HepG2 (cell line): ENCODE results near the gene ZNF341. TPM values are rescaled to one million over a fixed set of nuclear protein-coding genes. Genes with fewer than 3 reads are reported as not detected.

ENCODE experiments used
- ADNP ChIP-seq: sonication (generic); formaldehyde crosslinking; IDR thresholded peaks from 2 replicates; pipeline ENCODE4 v1.4.0; 2020; ENCODE audit warnings: missing genetic modification reagents
- CREB1 ChIP-seq, 2 experiments: fragments of 450-650 bp in 1 of 2; IDR thresholded peaks; 2 replicates each; pipeline ENCODE4 v1.6.1; 2016 to 2017; ENCODE audit warnings: control low read depth in 1 of 2, mild to moderate bottlenecking in 1 of 2, missing compliant biosample characterization in 1 of 2, missing genetic modification characterization in 1 of 2
- EP300 ChIP-seq, 3 experiments: sonication (generic) in 1 of 3; formaldehyde crosslinking in 1 of 3; IDR thresholded peaks; 2 replicates each; pipeline versions ENCODE4 v1.5.1 to v1.6.1; 2011 to 2020; ENCODE audit warnings: low read depth in 2 of 3, low read length in 2 of 3, borderline replicate concordance in 1 of 3, improper control_type of control experiment in 1 of 3, mild to moderate bottlenecking in 1 of 3, missing genetic modification reagents in 1 of 3, moderate library complexity in 1 of 3
- ERF ChIP-seq: IDR thresholded peaks from 2 replicates; pipeline ENCODE4 v1.6.1; 2018; ENCODE audit warnings: missing biosample characterization, missing genetic modification reagents
- FLYWCH1 ChIP-seq: sonication (generic); formaldehyde crosslinking; IDR thresholded peaks from 2 replicates; pipeline ENCODE4 v1.8.1; 2023; ENCODE audit warnings: mild to moderate bottlenecking, missing genetic modification reagents
- FOXC1 ChIP-seq: sonication (generic); formaldehyde crosslinking; IDR thresholded peaks from 2 replicates; pipeline ENCODE4 v1.8.0; 2022; ENCODE audit warnings: mild to moderate bottlenecking, missing genetic modification reagents, borderline replicate concordance
- FOXK2 ChIP-seq: fragments of 450-650 bp; IDR thresholded peaks from 2 replicates; pipeline ENCODE4 v1.6.1; 2016
- NAIF1 ChIP-seq: sonication (generic); formaldehyde crosslinking; IDR thresholded peaks from 2 replicates; pipeline ENCODE4 v1.5.0; 2020; ENCODE audit warnings: mild to moderate bottlenecking, missing genetic modification reagents, borderline replicate concordance
- NFYB ChIP-seq: sonication (generic); formaldehyde crosslinking; IDR thresholded peaks from 2 replicates; pipeline ENCODE4 v1.4.0; 2020; ENCODE audit warnings: missing genetic modification reagents
- PTBP1 ChIP-seq: fragments of 200-400 bp; formaldehyde crosslinking; IDR thresholded peaks from 2 replicates; pipeline ENCODE4 v1.6.1; 2018; ENCODE audit warnings: low read length, low read depth; ENCODE audit not compliant: poor library complexity, severe bottlenecking
- RBAK ChIP-seq: sonication (generic); formaldehyde crosslinking; IDR thresholded peaks from 2 replicates; pipeline ENCODE4 v1.5.1; 2020; ENCODE audit warnings: mild to moderate bottlenecking, missing genetic modification reagents
- ZNF10 ChIP-seq: sonication (generic); formaldehyde crosslinking; IDR thresholded peaks from 2 replicates; pipeline ENCODE4 v1.4.0; 2020; ENCODE audit warnings: mild to moderate bottlenecking, low read depth, missing genetic modification reagents, borderline replicate concordance
- ZNF17 ChIP-seq: sonication (generic); formaldehyde crosslinking; IDR thresholded peaks from 2 replicates; pipeline ENCODE4 v1.5.0; 2020; ENCODE audit warnings: mild to moderate bottlenecking, missing genetic modification reagents
- ZNF232 ChIP-seq: sonication (generic); formaldehyde crosslinking; IDR thresholded peaks from 2 replicates; pipeline ENCODE4 v1.4.0; 2020; ENCODE audit warnings: missing genetic modification reagents, borderline replicate concordance
- ZNF30 ChIP-seq: sonication (generic); formaldehyde crosslinking; IDR thresholded peaks from 2 replicates; pipeline ENCODE4 v1.5.0; 2020; ENCODE audit warnings: mild to moderate bottlenecking, missing genetic modification reagents
- ZNF546 ChIP-seq: sonication (generic); formaldehyde crosslinking; conservative IDR thresholded peaks from 2 replicates; pipeline ENCODE4 v1.8.1; 2023; ENCODE audit warnings: mild to moderate bottlenecking, missing genetic modification reagents
- ZSCAN20 ChIP-seq: sonication (generic); formaldehyde crosslinking; IDR thresholded peaks from 2 replicates; pipeline ENCODE4 v1.4.0; 2020; ENCODE audit warnings: missing genetic modification reagents, mild to moderate bottlenecking, borderline replicate concordance
- polyA plus RNA-seq, 8 experiments: library from polyadenylated mRNA; depleted of rRNA in 3 of 8; stranded (reverse) in 7 of 8; unstranded in 1 of 8; fragments of >200 nt; fragmentation: Illumina TruSeq in 4 of 8; extraction: Trizol in 4 of 8; gene quantifications; 2 replicates each; pipeline versions ENCODE4 v1.2.1 to v1.2.3, GENCODE V29; 2011 to 2016; ENCODE audit warnings: low read depth in 4 of 8, missing spikeins in 1 of 8, mixed read lengths in 1 of 8; ENCODE audit not compliant: insufficient read depth in 1 of 8
- total RNA-seq, 5 experiments: library from RNA; depleted of rRNA; stranded (reverse); fragments of >200 nt; fragmentation: Illumina TruSeq; extraction: Trizol; gene quantifications; 2 replicates each; pipeline ENCODE4 v1.2.3, GENCODE V29; 2016; ENCODE audit warnings: low read depth in 1 of 5
- TF ChIP-seq, protein P1 (sequence below): sonication (generic); formaldehyde crosslinking; IDR thresholded peaks from 2 replicates; pipeline ENCODE4 v1.8.1; 2023; ENCODE audit warnings: mild to moderate bottlenecking, inconsistent platforms, moderate library complexity, missing genetic modification reagents, borderline replicate concordance
- TF ChIP-seq, protein P2 (sequence below): sonication (generic); formaldehyde crosslinking; IDR thresholded peaks from 2 replicates; pipeline ENCODE4 v1.4.0; 2020; ENCODE audit warnings: missing genetic modification reagents
- TF ChIP-seq, protein P3 (sequence below): sonication (generic); formaldehyde crosslinking; IDR thresholded peaks from 2 replicates; pipeline ENCODE4 v1.4.0; 2020; ENCODE audit warnings: missing genetic modification reagents
- TF ChIP-seq, protein P4 (sequence below): sonication (generic); formaldehyde crosslinking; conservative IDR thresholded peaks from 2 replicates; pipeline ENCODE4 v1.8.1; 2023; ENCODE audit warnings: missing genetic modification reagents

The ZNF341 gene
- total and polyA plus RNA-seq, 2 of the 13 experiments (the other 11 are each of a cell fraction or from before 2014, with no cell fraction given) = 1.1 to 2.2 TPM

DNA sequence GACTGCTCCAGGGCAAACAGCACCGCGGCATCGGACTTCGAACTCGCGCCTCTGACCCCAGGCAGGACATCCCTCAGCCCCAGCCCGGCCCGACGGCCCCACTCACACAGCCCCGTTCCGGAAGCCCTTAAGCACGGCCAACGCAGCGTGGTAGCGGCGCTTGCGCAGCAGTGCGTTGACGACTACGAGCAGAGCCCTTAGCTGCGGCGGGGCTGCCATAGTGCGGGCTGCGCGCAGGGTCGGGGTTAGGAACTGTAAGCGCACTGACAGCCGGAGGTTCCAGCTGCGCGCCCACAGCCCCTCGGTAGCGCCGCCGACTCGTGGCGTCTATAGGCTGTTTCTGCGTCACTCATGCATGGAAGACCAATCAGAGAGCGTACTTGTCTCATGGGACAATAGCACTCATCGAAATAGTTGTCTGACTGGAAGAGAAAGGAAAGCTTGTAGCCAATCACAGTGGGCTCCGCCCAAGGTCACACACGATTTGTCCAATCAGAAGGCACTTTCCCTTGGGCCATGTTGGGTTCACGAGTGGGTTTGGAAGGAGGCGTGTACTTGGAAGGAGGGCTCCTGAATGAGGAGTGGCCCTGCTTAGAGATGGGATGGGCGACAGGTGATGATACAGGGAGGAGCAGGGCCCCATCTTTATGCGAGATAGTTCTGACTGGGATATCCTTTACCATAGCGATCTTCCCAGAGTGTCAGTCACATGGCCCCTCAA, 11.6 kb upstream of the ZNF341 start, which contains the start of gene PXMP4 (continued):
- TF ChIP-seq, protein P1, sequence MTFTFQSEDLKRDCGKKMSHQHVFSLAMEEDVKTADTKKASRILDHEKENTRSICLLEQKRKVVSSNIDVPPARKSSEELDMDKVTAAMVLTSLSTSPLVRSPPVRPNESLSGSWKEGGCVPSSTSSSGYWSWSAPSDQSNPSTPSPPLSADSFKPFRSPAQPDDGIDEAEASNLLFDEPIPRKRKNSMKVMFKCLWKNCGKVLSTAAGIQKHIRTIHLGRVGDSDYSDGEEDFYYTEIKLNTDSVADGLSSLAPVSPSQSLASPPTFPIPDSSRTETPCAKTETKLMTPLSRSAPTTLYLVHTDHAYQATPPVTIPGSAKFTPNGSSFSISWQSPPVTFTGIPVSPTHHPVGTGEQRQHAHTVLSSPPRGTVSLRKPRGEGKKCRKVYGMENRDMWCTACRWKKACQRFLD (CRISPR knock-in tag) = no peak
- 0 out of 2 replicates have a peak, but pooled peaks have one; percentile 50 for TF ChIP-seq ZNF30 (CRISPR knock-in tag)
- TF ChIP-seq FOXC1 (CRISPR knock-in tag) = no peak
- TF ChIP-seq ZSCAN20 (CRISPR knock-in tag) = no peak
- TF ChIP-seq ADNP (CRISPR knock-in tag) = 0 out of 2 replicates have a peak, but pooled peaks have one; percentile 7
- TF ChIP-seq ZNF232 = no peak
- no peak for TF ChIP-seq ZNF10
- TF ChIP-seq, protein P2, sequence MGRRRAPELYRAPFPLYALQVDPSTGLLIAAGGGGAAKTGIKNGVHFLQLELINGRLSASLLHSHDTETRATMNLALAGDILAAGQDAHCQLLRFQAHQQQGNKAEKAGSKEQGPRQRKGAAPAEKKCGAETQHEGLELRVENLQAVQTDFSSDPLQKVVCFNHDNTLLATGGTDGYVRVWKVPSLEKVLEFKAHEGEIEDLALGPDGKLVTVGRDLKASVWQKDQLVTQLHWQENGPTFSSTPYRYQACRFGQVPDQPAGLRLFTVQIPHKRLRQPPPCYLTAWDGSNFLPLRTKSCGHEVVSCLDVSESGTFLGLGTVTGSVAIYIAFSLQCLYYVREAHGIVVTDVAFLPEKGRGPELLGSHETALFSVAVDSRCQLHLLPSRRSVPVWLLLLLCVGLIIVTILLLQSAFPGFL (CRISPR knock-in tag) = no peak
- no peak for TF ChIP-seq ZNF546 (CRISPR knock-in tag)
- no peak for TF ChIP-seq ZNF17 (CRISPR knock-in tag)
- no peak for TF ChIP-seq RBAK (CRISPR knock-in tag)
- no peak for TF ChIP-seq EP300 (IDR thresholded peaks at IDR 0.05; ENCODE audit: low read depth in 2 of 2, low read length in 2 of 2)
- TF ChIP-seq EP300 (CRISPR knock-in tag; IDR thresholded peaks at IDR 0.05; ENCODE audit: borderline replicate concordance) = no peak
- no peak for TF ChIP-seq CREB1 (IDR thresholded peaks at IDR 0.05)
- TF ChIP-seq CREB1 (CRISPR knock-in tag; IDR thresholded peaks at IDR 0.05) = no peak
- no peak for TF ChIP-seq NAIF1 (CRISPR knock-in tag)
- TF ChIP-seq, protein P3, sequence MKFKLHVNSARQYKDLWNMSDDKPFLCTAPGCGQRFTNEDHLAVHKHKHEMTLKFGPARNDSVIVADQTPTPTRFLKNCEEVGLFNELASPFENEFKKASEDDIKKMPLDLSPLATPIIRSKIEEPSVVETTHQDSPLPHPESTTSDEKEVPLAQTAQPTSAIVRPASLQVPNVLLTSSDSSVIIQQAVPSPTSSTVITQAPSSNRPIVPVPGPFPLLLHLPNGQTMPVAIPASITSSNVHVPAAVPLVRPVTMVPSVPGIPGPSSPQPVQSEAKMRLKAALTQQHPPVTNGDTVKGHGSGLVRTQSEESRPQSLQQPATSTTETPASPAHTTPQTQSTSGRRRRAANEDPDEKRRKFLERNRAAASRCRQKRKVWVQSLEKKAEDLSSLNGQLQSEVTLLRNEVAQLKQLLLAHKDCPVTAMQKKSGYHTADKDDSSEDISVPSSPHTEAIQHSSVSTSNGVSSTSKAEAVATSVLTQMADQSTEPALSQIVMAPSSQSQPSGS = no peak
- TF ChIP-seq FLYWCH1 (CRISPR knock-in tag) = no peak
- peak; percentile 59 for TF ChIP-seq NFYB (CRISPR knock-in tag)
- TF ChIP-seq PTBP1 = no peak
- TF ChIP-seq, protein P4, sequence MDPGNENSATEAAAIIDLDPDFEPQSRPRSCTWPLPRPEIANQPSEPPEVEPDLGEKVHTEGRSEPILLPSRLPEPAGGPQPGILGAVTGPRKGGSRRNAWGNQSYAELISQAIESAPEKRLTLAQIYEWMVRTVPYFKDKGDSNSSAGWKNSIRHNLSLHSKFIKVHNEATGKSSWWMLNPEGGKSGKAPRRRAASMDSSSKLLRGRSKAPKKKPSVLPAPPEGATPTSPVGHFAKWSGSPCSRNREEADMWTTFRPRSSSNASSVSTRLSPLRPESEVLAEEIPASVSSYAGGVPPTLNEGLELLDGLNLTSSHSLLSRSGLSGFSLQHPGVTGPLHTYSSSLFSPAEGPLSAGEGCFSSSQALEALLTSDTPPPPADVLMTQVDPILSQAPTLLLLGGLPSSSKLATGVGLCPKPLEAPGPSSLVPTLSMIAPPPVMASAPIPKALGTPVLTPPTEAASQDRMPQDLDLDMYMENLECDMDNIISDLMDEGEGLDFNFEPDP (CRISPR knock-in tag) = peak; percentile 93
- no peak for TF ChIP-seq ERF (CRISPR knock-in tag)
- TF ChIP-seq FOXK2 = no peak
